H1 (cell line): ENCODE results near the gene XIRP1. TPM values are rescaled to one million over a fixed set of nuclear protein-coding genes. Genes with fewer than 3 reads are reported as not detected.

ENCODE experiments used
- CTCF ChIA-PET: fragments of 300-600 bp; sonication (Branson Sonifier 250); formaldehyde crosslinking; loops from one replicate; lab custom pipeline; 2021; ENCODE audit not compliant: partially characterized antibody; lab: Charles Lee
- POLR2A ChIA-PET: fragments of 300-600 bp; sonication (Branson Sonifier 250); formaldehyde crosslinking; loops from one replicate; lab custom pipeline; 2021; ENCODE audit warnings: inconsistent platforms; ENCODE audit not compliant: partially characterized antibody; lab: Charles Lee
- DNase-seq, 2 experiments: peaks; one replicate each; pipeline versions ENCODE4 v3.0.0 to v3.0.0-alpha.2; 2010 to 2022; ENCODE audit warnings: low spot score in 2 of 2, low read depth in 1 of 2, mixed read lengths in 1 of 2
- FAIRE-seq: peaks from 2 replicates; lab custom pipeline; 2011; peaks lifted over from hg19 to GRCh38; lab: Jason Lieb, UNC
- H2AFZ ChIP-seq: 2 replicates; pipeline ENCODE4 v1.8.1; 2012; ENCODE audit warnings: low read length, inconsistent platforms
- H2AK5ac ChIP-seq: 2 replicates; pipeline ENCODE4 v1.6.1; 2013; ENCODE audit warnings: low read depth, low read length
- H2BK120ac ChIP-seq: replicated peaks from 2 replicates; pipeline ENCODE3; 2013; ENCODE audit warnings: low read depth, low read length, inconsistent platforms
- H2BK12ac ChIP-seq: 2 replicates; pipeline ENCODE4 v1.6.1; 2013; ENCODE audit warnings: low read depth, low read length
- H2BK15ac ChIP-seq: 2 replicates; pipeline ENCODE4 v1.6.1; 2013; ENCODE audit warnings: low read length
- H2BK20ac ChIP-seq: 2 replicates; pipeline ENCODE4 v1.6.1; 2013; ENCODE audit warnings: low read length
- H2BK5ac ChIP-seq: 2 replicates; pipeline ENCODE4 v1.6.1; 2013; ENCODE audit warnings: low read depth, low read length
- H3K14ac ChIP-seq: 2 replicates; pipeline ENCODE4 v1.6.1; 2013; ENCODE audit warnings: inconsistent platforms; ENCODE audit not compliant: insufficient read length
- H3K18ac ChIP-seq: 2 replicates; pipeline ENCODE4 v1.6.1; 2013; ENCODE audit warnings: low read length; ENCODE audit errors: extremely low read depth
- H3K23ac ChIP-seq: 2 replicates; pipeline ENCODE4 v1.6.1; 2013; ENCODE audit warnings: inconsistent platforms; ENCODE audit not compliant: insufficient read length
- H3K23me2 ChIP-seq: 2 replicates; pipeline ENCODE4 v1.6.1; 2013; ENCODE audit warnings: low read depth, low read length
- H3K27ac ChIP-seq: 2 replicates; pipeline ENCODE4 v1.6.1; 2011; ENCODE audit warnings: low read depth, low read length, inconsistent platforms
- H3K27me3 ChIP-seq, 4 experiments: replicated peaks in 1 of 4; 1 replicate in 1 of 4; 2 replicates in 3 of 4; pipeline versions ENCODE4 v1.6.1 to v1.8.1; 2011 to 2013; ENCODE audit warnings: low read length in 3 of 4, mild to moderate bottlenecking in 3 of 4, inconsistent platforms in 2 of 4, mixed read lengths in 2 of 4, moderate library complexity in 1 of 4; ENCODE audit not compliant: control insufficient read depth in 3 of 4, insufficient read depth in 3 of 4; ENCODE audit errors: extremely low read depth in 1 of 4
- H3K36me3 ChIP-seq, 4 experiments: 2 replicates each; pipeline versions ENCODE4 v1.6.1 to v1.8.1; 2011 to 2013; ENCODE audit warnings: mild to moderate bottlenecking in 4 of 4, low read length in 3 of 4, moderate library complexity in 2 of 4, control low read depth in 1 of 4, inconsistent platforms in 1 of 4; ENCODE audit not compliant: insufficient read depth in 4 of 4, control insufficient read depth in 2 of 4
- H3K4ac ChIP-seq: replicated peaks from 2 replicates; pipeline ENCODE3; 2013; ENCODE audit warnings: low read length, low read depth, mixed read lengths, inconsistent platforms; ENCODE audit not compliant: insufficient read length
- H3K4me1 ChIP-seq, 4 experiments: replicated peaks in 1 of 4; 1 replicate in 1 of 4; 2 replicates in 3 of 4; pipeline versions ENCODE4 v1.6.1 to v1.8.1; 2011 to 2013; ENCODE audit warnings: low read length in 3 of 4, inconsistent platforms in 2 of 4, mixed read lengths in 1 of 4; ENCODE audit not compliant: insufficient read depth in 4 of 4, control insufficient read depth in 3 of 4
- H3K4me2 ChIP-seq, 2 experiments: 2 replicates each; pipeline versions ENCODE4 v1.6.1 to v1.8.1; 2011 to 2013; ENCODE audit warnings: low read depth in 2 of 2, low read length in 2 of 2, control low read depth in 1 of 2, inconsistent platforms in 1 of 2, mild to moderate bottlenecking in 1 of 2; ENCODE audit not compliant: insufficient read depth in 1 of 2
- H3K4me3 ChIP-seq, 4 experiments: fragments of 200-600, 300-600 bp in 1 of 4; sonication (generic), shearing (Covaris generic), sonication (Bioruptor Twin) in 1 of 4; 2 replicates each; pipeline versions ENCODE4 v1.5.1 to v1.8.1; 2011 to 2016; ENCODE audit warnings: low read length in 4 of 4, low read depth in 3 of 4, control low read depth in 2 of 4, inconsistent platforms in 2 of 4, mild to moderate bottlenecking in 2 of 4, mixed read lengths in 1 of 4, moderate library complexity in 1 of 4; ENCODE audit not compliant: insufficient read depth in 2 of 4; ENCODE audit errors: extremely low read depth in 1 of 4
- H3K56ac ChIP-seq: replicated peaks from 2 replicates; pipeline ENCODE3; 2013; ENCODE audit warnings: low read depth, mild to moderate bottlenecking, mixed read lengths, low read length, inconsistent platforms; ENCODE audit not compliant: insufficient read length
- H3K79me1 ChIP-seq: 2 replicates; pipeline ENCODE4 v1.6.1; 2013; ENCODE audit warnings: low read depth, low read length, control low read depth
- H3K79me2 ChIP-seq, 2 experiments: 2 replicates each; pipeline versions ENCODE4 v1.6.1 to v1.8.1; 2012 to 2013; ENCODE audit warnings: low read length in 2 of 2, mild to moderate bottlenecking in 2 of 2, inconsistent platforms in 1 of 2; ENCODE audit not compliant: insufficient read depth in 2 of 2, control insufficient read depth in 1 of 2
- H3K9ac ChIP-seq, 4 experiments: replicated peaks in 1 of 4; 1 replicate in 1 of 4; 2 replicates in 3 of 4; pipeline versions ENCODE4 v1.6.1 to v1.8.1; 2011 to 2013; ENCODE audit warnings: low read depth in 3 of 4, low read length in 3 of 4, control low read depth in 2 of 4, mild to moderate bottlenecking in 2 of 4, moderate library complexity in 2 of 4, inconsistent platforms in 1 of 4; ENCODE audit errors: extremely low read depth in 1 of 4
- H3K9me3 ChIP-seq, 2 experiments: 2 replicates each; pipeline versions ENCODE4 v1.6.1 to v1.8.1; 2012 to 2013; ENCODE audit warnings: mild to moderate bottlenecking in 2 of 2, moderate library complexity in 2 of 2, control low read depth in 1 of 2, inconsistent platforms in 1 of 2, low read depth in 1 of 2, low read length in 1 of 2, mixed read lengths in 1 of 2; ENCODE audit not compliant: insufficient read depth in 2 of 2
- H4K20me1 ChIP-seq, 2 experiments: replicated peaks in 1 of 2; 2 replicates each; pipeline versions ENCODE3 to v1.8.1; 2011 to 2013; ENCODE audit warnings: inconsistent platforms in 2 of 2, low read length in 2 of 2, mild to moderate bottlenecking in 1 of 2; ENCODE audit not compliant: insufficient read depth in 2 of 2, control insufficient read depth in 1 of 2
- H4K5ac ChIP-seq: 2 replicates; pipeline ENCODE4 v1.6.1; 2013; ENCODE audit warnings: low read length, low read depth, mixed read lengths, inconsistent platforms; ENCODE audit not compliant: insufficient read length
- H4K8ac ChIP-seq: 2 replicates; pipeline ENCODE4 v1.8.0; 2013; ENCODE audit warnings: mild to moderate bottlenecking, moderate library complexity, low read length, inconsistent platforms; ENCODE audit not compliant: insufficient read depth; ENCODE audit errors: extremely low read depth
- H4K91ac ChIP-seq: replicated peaks from 2 replicates; pipeline ENCODE3; 2013; ENCODE audit warnings: low read length, mixed read lengths, inconsistent platforms; ENCODE audit not compliant: insufficient read length
- EZH2 ChIP-seq: fragments of 200-600 bp; sonication (generic); IDR thresholded peaks from 2 replicates; pipeline ENCODE4 v1.7.1; 2012; ENCODE audit warnings: low read depth, mild to moderate bottlenecking, moderate library complexity, low read length, inconsistent platforms; ENCODE audit not compliant: severe bottlenecking
- POLR2AphosphoS5 ChIP-seq: IDR thresholded peaks from 2 replicates; pipeline ENCODE4 v1.6.1; 2011; ENCODE audit warnings: low read depth, low read length
- WGBS, 2 experiments: shearing (Covaris generic) in 1 of 2; methylation state at CpG; one replicate each; pipeline versions ENCODE4 v1.1.6 to v1.1.7; 2013 to 2015; ENCODE audit warnings: low lambda C conversion rate in 2 of 2, mixed read lengths in 2 of 2, inconsistent platforms in 1 of 2, low coverage in 1 of 2, missing lambda C conversion rate in 1 of 2; ENCODE audit not compliant: insufficient replicate concordance in 2 of 2, insufficient coverage in 1 of 2, insufficient read length in 1 of 2; ENCODE audit errors: extremely low coverage in 1 of 2, missing lambda C conversion rate in 1 of 2; 5-methylcytosine and 5-hydroxymethylcytosine counted together
- polyA plus RNA-seq, 7 experiments: library from polyadenylated mRNA; depleted of rRNA in 3 of 7; stranded (reverse) in 5 of 7; unstranded in 2 of 7; fragments of >200 nt in 5 of 7; fragments of 200-250 nt in 2 of 7; gene quantifications; 1 replicate in 5 of 7; 2 replicates in 1 of 7; 4 replicates in 1 of 7; pipeline versions ENCODE4 v1.2.1 to v1.2.3, GENCODE V29; 2011 to 2013; ENCODE audit warnings: missing spikeins in 2 of 7, mixed read lengths in 2 of 7
- total RNA-seq: library from RNA; stranded (reverse); fragmentation: NEBNext Ultra II Directional; extraction: Animal tissue kit (Norgen Biotek cat#: 25700); gene quantifications from 2 replicates; pipeline ENCODE4 v1.2.1, GENCODE V29; 2021

The XIRP1 gene
- total and polyA plus RNA-seq, 2 of the 8 experiments (the other 6 are each of a cell fraction or from before 2014, with no cell fraction given) = not detected

DNA sequence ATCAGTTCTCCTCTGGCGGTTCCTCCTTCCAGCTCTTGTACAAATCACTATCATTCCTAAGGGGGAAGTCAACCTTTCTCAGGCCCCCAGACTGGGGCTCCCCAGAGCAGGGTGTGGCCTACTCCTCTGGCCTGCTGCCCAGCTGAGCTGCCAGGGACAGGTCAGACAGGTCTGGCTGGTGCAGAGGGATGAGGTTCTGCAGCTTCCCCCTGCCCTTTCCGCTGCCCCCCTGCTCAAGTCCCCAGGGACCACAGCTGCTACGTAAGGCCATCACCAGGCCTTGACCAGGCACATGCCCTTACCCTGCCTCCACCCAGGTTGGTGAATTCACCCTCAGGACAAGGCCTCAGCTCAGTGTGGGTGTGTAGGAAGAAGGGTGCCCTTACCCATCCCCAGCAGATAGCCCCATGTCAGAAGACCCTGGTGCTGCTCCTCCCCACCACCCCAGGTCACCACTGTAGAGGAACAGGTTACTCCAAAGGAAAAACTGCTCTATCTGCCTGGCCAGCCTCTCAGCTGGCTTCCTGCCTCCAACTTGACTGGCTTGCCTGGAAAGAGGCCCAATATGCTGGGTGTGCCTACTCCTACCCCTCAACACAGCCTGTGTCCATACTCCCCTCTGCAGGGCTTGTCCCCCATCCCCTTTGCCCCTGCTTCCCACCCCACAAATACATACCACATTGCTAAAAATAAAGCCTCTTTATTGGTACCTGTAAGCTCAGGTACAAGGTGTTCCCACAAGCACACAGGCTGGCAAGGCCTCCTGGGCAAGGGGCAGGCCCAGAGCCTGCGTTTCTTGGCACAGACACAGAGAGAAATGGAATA is 51.0 kb downstream of the XIRP1 start:
- H3K9ac ChIP-seq = no peak overlapping the region

More for the DNA sequence above, 51.0 kb downstream of the XIRP1 start:
- Histone ChIP-seq H2BK12ac (no peak overlapping the region), H3K18ac (no peak overlapping the region), H3K23me2 (no peaks in the 10 kb centered on the region), H3K4me2 (no peak overlapping the region), H4K91ac (no peak overlapping the region), H3K14ac (no peak overlapping the region), H2BK120ac (no peak overlapping the region), H2AFZ (no peak overlapping the region), H3K79me2 (no peaks in the 10 kb centered on the region), H2BK5ac (no peak overlapping the region; the same call in 1 of the 2 replicates), H4K5ac (no peak overlapping the region), H3K27me3 (no peaks in the 10 kb centered on the region), H3K79me1 (peaks cover 2% of the 10 kb centered on the region; the same call in 1 of the 2 replicates), H3K56ac (no peak overlapping the region), H4K8ac (no peak overlapping the region), H3K4ac (no peak overlapping the region), H3K4me3 (no peak overlapping the region), H2BK20ac (no peak overlapping the region), H2AK5ac (no peak overlapping the region), H3K23ac (no peak overlapping the region), H3K36me3 (peaks cover 14 to 43% (median 21%) of the 10 kb centered on the region in 4 experiments; a peak in 6 of 8 replicates), H2BK15ac (no peak overlapping the region), H3K4me1 (peaks cover 0 to 3% (median 0%) of the 10 kb centered on the region in 4 experiments; a peak in 2 of 7 replicates), H3K27ac (no peak overlapping the region; the same call in 1 of the 2 replicates), H4K20me1 (peaks cover 0 to 13% of the 10 kb centered on the region in 2 experiments), H3K9me3 (no peaks in the 10 kb centered on the region)
- ChIA-PET CTCF (interaction anchor here (0.6 to 1.7 kb wide), 5 partner anchors 9 to 151 kb away, joined by 3 to 8 read pairs (median 4); no protein-coding TSS in a partner anchor), POLR2A (interaction anchor here (2.8 kb wide), 1 partner anchor 9 kb away, joined by 16 read pairs; no protein-coding TSS in a partner anchor)
- 94% methylated on average over 2 of the region's 4 CpGs; no CpG with 5 or more reads in 1 of the 2 experiments for WGBS, 2 experiments
- FAIRE-seq (no peak), DNase-seq (no peak)
- TF ChIP-seq POLR2AphosphoS5 (0 out of 2 replicates have a peak, but pooled peaks have one; percentile 15), EZH2 (no peak)
